Measurements from ENCODE around the gene KRT5.

The KRT5 gene

DNA sequence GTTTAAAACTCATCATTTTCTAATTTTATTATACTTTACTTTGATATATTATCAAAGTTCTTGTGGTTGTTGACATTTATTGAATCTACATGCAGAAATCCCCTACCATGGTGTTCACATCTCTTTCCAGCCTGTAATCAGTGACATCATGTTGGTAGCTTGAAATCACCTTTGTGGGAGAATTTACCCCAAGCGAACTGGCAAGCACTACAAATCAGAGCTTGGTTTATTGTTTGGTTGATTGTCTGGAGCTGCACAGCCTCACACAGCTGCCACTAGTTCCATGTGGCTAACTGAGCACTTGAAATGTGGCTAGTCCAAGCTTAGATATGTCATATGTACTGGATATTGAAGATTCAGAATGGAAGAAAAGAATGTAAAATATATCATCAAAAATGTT is 15.4 kb upstream of the KRT5 start:
- DNase-seq = no peak

DNA sequence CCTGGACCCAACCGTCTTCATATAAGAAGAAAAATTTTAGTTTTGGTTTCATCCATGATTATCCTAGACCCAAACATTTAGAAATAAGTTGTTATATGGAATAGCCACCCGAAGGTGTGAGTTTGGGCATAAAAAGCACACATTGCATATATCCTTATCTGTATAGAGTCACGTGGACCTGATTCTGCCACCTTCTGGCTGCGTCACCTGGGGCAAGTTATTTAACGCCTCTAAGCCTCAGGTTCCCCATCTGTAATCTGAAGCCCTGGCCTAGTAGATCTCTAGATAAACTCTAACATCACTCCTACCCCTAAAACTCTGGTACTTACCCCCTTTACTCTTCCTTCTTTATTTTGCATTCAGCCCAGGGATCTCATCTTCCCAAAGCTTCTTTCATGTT is 14.3 kb upstream of the KRT5 start:
- no peak for DNase-seq

DNA sequence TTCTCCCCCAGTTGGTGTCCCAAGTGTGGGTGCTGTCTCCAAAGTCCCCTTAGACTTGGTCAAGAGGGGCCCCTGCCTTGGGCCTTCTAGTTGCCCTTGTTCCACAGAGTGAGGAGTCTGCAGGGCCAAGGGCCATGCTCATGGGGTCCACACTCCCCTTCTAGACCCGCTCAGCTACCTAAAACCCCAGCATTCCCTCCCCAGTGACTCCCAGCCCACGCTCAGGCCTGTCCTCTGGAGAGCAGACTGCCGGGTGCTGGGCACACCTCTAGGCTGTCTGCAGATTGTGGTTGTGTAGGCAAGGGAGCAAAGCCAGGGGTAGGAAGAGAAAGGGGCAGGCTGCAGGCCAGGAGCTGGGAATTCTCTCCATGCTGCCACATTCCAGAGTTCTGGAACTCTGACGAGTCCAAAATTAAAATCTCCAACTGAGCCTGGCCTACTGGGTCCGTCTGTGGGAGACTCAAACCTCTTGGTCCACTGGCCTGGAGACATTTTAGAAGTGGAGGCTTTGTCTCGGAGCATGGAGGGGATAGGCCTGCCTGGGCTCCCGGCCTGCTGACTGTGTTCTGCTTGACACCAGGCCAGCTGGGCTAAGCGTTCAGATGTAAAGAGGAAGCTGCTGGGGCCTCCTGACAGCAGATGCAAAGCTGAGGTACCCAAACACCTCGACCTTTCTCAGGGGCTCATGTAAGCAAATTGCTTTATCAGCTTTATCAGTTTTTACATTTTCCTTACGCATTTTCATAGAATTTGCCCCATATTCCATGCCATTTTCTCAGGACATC is 13.7 kb upstream of the KRT5 start:
- DNase-seq = no peak

GRCh38 chr12:52532636-52533035 is 12.4 kb upstream of the KRT5 start:
- no peak for DNase-seq

GRCh38 chr12:52531566-52532300 is 11.5 kb upstream of the KRT5 start:
- no peak for DNase-seq

DNA sequence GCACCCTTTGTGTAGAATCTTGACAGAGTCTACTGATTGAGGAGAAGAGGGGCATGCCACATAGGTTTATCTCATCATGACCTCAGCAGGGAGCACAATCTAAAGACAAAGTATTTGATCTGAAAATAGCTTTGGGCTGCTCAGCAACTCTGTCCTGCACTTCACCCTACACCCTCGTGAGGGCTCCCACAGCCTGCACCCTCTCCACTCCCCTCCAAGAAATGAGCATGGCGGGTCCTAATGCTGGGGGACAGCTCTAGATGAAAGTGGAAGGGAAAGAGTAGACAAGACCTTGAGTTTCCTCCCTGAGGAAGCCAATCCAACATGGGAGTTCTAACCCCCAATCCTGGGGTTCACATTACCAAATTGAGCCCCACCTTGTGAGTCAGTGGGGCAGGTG is 10.7 kb upstream of the KRT5 start:
- no peak for DNase-seq

DNA sequence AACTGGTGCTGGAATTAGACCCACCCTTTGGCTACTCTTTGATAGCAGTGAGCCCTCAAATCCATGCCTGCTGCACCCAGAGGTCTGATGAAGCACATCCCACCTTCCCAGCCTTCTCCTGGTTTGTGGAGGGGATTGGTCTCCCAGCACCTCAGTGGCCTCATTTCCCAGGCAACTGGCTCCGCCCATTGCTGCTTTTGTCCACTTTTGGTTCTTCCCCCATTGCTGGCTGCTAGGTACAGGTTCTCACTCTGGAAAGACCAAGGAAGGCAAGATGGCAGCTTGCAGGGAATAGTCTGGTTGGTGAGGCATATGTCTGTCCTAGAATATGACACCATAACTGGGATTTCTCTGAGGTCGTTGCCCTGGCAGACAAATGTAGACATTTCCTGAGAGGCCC is 10.2 kb upstream of the KRT5 start:
- DNase-seq = no peak

- no peak for DNase-seq
These were observed 9.7 kb upstream of the KRT5 start for GRCh38 chr12:52529846-52530245.

- no peak for DNase-seq
These were observed 9.2 kb upstream of the KRT5 start for GRCh38 chr12:52529417-52529816.

DNA sequence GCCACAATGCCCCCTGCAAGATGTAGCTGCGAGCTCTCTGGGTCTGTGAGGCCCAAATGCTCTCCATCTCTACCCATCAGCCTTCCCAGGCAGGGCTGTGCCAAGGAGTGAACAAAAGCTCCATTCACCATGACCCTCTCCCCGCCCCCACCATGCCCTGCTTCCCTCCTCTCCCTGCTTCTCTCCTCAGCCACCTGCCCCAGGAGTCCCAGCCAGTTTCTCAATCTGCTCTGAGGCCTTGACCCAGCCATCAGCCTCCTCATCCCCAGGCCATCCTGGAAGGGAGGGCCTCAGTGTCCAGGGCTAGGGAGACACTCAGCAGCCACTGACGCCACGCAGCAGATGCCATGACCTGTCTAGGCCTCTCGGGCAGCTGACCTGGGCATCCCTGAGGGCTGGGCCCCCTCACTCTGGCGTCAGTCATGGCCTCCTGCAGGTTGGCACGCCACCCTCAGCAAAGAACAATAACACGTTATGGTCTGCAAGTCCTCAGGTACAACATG is 8.5 kb upstream of the KRT5 start:
- DNase-seq = no peak

DNA sequence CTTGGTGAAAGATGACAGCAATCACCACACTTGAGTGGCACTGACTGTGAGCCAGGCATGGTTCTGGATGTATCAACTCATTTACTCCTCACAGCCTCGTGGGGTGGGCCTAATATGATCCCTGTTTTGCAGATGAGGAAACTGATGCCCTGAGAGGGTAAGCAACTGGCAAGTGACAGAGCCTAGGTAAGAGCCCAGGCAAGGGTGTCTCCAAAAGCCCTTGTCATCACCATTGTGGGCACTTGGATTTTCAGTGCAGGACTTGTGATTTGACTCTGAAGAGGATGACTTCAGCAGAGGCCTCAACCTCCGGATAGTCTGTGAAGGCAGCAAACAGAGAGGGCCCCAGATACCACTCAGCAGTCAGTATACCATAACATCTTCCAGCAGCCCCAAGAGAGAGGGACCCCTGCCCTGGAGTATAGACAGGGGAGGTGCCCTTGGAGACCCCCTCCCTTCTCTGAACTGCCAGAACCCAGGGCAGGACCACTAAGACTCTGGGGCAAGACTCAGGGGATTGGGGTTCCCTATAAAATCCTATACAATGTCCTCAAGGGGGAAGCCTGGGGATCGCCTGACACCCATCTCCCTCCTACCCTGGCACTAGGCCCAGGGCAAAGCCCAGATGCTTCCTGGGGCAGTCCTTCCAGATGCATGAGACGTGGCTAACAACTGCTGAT is 7.1 kb upstream of the KRT5 start:
- no peak for DNase-seq

GRCh38 chr12:52526511-52526951 is 6.3 kb upstream of the KRT5 start:
- DNase-seq = no peak

DNA sequence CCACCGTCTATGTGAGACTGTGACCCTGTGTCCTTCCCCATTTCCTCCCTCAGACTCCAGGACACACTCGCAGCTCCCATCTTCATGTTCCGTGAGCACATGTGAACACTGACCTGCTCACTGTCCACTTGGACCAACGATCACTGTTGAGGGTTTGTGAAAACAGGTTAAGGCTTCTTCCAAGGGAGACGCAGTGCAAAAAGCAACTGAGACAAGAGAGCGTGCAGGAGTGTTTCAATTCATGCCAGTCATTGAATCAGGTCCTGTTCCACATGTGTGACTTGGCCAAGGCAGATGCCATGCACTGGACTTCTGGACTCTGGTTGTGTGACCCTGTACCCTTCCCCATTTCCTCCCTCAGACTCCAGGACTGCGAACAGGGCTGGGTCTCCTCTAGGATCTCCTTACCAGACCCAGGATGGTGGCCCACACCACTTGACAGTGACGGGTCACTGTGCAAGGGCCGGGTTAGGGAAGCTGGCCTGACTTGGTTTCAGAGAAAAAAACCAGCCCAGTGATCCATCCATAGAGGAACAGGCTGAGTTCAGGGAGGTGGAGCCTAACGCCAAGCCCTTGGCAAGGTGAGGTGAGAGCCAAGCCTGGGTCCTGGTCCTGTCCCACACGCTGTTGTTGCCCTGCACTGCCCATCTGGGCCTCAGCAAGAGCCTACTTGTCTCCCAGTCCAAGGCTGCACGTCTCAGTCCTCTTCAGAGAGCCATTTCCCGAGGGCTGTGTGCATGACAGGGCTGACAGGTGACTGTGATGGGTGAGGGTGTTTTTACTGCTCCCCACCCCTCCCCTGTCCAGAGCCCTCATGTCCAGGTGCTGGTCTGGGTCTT is 5.7 kb upstream of the KRT5 start:
- no peak for DNase-seq

GRCh38 chr12:52524898-52525591 is 4.9 kb upstream of the KRT5 start:
- DNase-seq = no peak

GRCh38 chr12:52524241-52524897 is 4.2 kb upstream of the KRT5 start:
- no peak for DNase-seq

- DNase-seq = no peak
These were observed 3.6 kb upstream of the KRT5 start for GRCh38 chr12:52523824-52524223.

DNA sequence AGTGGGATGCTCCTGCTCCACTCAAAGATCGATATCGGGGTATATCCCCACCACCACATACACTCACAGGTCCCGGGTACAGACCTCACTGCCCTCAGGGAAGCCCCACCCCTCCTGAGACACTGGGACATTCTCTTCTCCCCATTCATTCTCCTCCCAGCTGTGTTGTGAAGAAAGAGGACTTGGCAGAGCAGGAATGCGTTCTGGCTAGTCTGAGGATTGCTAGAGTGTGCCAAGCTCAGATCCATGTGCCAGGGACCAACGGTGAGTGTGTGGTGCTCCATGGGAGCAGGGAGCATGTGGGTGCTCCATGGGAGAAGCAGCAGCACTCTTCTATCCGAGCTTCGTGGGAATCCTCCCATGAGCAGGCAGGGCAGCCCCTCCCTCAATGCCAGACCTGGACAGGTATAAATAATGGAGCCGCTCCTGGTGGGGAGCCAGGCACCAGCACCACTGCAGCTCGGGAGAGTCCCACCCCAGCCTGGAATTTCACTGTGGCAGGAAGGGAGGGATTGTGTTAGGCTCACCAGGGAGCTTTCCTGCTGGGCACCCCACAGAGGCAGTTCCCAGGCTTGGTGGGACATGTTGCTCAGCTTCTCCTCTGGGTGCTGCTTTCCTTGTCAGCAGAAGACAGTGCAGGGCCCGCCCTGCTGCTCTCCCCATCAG is 2.3 kb upstream of the KRT5 start:
- DNase-seq = no peak

GRCh38 chr12:52521568-52522266 is 1.5 kb upstream of the KRT5 start:
- no peak for DNase-seq

GRCh38 chr12:52521175-52521567 is 977 bp upstream of the KRT5 start:
- no peak for DNase-seq

- DNase-seq = no peak
These were observed 849 bp downstream of the KRT5 start for GRCh38 chr12:52519387-52519703.

All from central memory CD4-positive, alpha-beta T cell (primary cell).